Measurements from ENCODE around the gene ZNF423. TPM values are rescaled to one million over a fixed set of nuclear protein-coding genes. Genes with fewer than 3 reads are reported as not detected.

Gene ZNF423
- total RNA-seq, 1 experiment from 2014 or later = not detected

GRCh38 chr16:49452108-49452507 is 403.8 kb downstream of the ZNF423 start:
- CTCF ChIA-PET = interaction anchor here (0.6 kb wide), 1 partner anchor 1303 kb away, joined by 3 read pairs; no protein-coding TSS in a partner anchor
- Mint-ChIP-seq H3K36me3 (ENCODE audit: insufficient read depth, unreplicated experiment) (no peaks in the 10 kb centered on the region), H3K4me1 (ENCODE audit: low read depth, unreplicated experiment) (no peaks in the 10 kb centered on the region), H3K9me3 (ENCODE audit: low read depth, unreplicated experiment) (no peaks in the 10 kb centered on the region), H3K4me3 (ENCODE audit: low read depth, unreplicated experiment) (no peak overlapping the region), H3K27me3 (ENCODE audit: unreplicated experiment) (peaks cover 60% of the 10 kb centered on the region), H3K27ac (ENCODE audit: unreplicated experiment) (no peak overlapping the region)
- DNase-seq = no peak
- intact Hi-C loops (cut with micrococcal nuclease; ENCODE audit: unreplicated experiment) = no loop called here
- BruUV-seq (replicated peaks) = no TSS peak
- TF ChIP-seq, protein P1, sequence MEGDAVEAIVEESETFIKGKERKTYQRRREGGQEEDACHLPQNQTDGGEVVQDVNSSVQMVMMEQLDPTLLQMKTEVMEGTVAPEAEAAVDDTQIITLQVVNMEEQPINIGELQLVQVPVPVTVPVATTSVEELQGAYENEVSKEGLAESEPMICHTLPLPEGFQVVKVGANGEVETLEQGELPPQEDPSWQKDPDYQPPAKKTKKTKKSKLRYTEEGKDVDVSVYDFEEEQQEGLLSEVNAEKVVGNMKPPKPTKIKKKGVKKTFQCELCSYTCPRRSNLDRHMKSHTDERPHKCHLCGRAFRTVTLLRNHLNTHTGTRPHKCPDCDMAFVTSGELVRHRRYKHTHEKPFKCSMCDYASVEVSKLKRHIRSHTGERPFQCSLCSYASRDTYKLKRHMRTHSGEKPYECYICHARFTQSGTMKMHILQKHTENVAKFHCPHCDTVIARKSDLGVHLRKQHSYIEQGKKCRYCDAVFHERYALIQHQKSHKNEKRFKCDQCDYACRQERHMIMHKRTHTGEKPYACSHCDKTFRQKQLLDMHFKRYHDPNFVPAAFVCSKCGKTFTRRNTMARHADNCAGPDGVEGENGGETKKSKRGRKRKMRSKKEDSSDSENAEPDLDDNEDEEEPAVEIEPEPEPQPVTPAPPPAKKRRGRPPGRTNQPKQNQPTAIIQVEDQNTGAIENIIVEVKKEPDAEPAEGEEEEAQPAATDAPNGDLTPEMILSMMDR (IDR thresholded peaks at IDR 0.05; ENCODE audit: unreplicated experiment) = no peak

GRCh38 chr16:49446805-49447204 is 409.1 kb downstream of the ZNF423 start:
- no TSS peak for BruUV-seq (replicated peaks)
- CTCF ChIA-PET = no interaction called here
- Mint-ChIP-seq H3K27ac (ENCODE audit: unreplicated experiment) (no peak overlapping the region), H3K9me3 (ENCODE audit: low read depth, unreplicated experiment) (no peaks in the 10 kb centered on the region), H3K36me3 (ENCODE audit: insufficient read depth, unreplicated experiment) (no peaks in the 10 kb centered on the region), H3K4me3 (ENCODE audit: low read depth, unreplicated experiment) (no peak overlapping the region), H3K27me3 (ENCODE audit: unreplicated experiment) (peaks cover 79% of the 10 kb centered on the region), H3K4me1 (ENCODE audit: low read depth, unreplicated experiment) (no peaks in the 10 kb centered on the region)
- TF ChIP-seq, protein P1 (IDR thresholded peaks at IDR 0.05; ENCODE audit: unreplicated experiment) = no peak
- no peak for DNase-seq
- intact Hi-C loops (cut with micrococcal nuclease; ENCODE audit: unreplicated experiment) = no loop called here

DNA sequence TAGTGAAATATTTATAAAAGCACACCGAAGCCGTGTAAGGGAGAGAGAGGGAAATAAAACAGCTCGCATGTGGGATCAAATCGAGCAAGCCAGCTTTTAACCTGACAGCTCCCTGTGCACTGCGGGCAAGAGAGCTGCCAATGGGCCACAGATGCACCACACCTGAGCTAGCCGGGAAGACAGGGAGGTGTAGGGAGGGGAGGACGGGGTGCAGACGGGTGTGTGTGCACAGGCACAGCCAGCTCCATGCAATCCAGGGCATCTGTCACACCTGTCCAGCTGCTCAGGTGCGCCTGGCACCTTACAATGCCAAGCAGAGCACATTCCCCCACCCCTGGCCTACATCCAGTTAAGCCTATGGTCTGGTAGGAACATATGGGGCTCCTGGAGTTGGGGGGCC is 412.3 kb downstream of the ZNF423 start:
- H3K4me3 Mint-ChIP-seq (ENCODE audit: low read depth, unreplicated experiment) = no peak overlapping the region
- no peak overlapping the region for H3K27ac Mint-ChIP-seq (ENCODE audit: unreplicated experiment)
- H3K27me3 Mint-ChIP-seq (ENCODE audit: unreplicated experiment) = peaks cover 83% of the 10 kb centered on the region
- no peak for DNase-seq
- CTCF ChIA-PET = no interaction called here
- no TSS peak for BruUV-seq (replicated peaks)
- H3K4me1 Mint-ChIP-seq (ENCODE audit: low read depth, unreplicated experiment) = no peaks in the 10 kb centered on the region
- no peaks in the 10 kb centered on the region for H3K36me3 Mint-ChIP-seq (ENCODE audit: insufficient read depth, unreplicated experiment)
- TF ChIP-seq, protein P1 (IDR thresholded peaks at IDR 0.05; ENCODE audit: unreplicated experiment) = no peak
- no peaks in the 10 kb centered on the region for H3K9me3 Mint-ChIP-seq (ENCODE audit: low read depth, unreplicated experiment)
- intact Hi-C loops (cut with micrococcal nuclease; ENCODE audit: unreplicated experiment) = no loop called here

DNA sequence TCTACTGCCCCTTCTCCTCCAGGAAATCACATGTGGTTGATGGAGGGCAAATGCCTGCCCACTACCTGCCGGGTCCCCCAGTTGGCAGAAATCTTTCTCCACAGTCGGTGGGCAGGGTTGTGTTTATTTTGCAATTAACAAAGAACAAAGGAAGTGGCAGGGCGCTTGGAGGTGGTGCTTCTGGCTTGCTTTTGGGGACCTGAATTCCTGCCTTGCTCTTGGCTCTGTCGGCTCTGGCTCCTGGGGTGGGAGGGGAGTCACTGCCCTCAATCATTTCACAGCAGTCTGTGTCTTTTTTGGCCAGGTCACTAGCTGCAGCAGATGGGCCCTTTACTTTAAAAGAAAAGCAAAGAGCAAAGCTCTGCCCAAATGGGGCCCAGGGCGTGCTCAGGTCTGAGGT is 413.1 kb downstream of the ZNF423 start:
- no peaks in the 10 kb centered on the region for H3K4me1 Mint-ChIP-seq (ENCODE audit: low read depth, unreplicated experiment)
- BruUV-seq (replicated peaks) = no TSS peak

More for the DNA sequence above, 413.1 kb downstream of the ZNF423 start:
- intact Hi-C loops (cut with micrococcal nuclease; ENCODE audit: unreplicated experiment) = no loop called here
- Mint-ChIP-seq H3K36me3 (ENCODE audit: insufficient read depth, unreplicated experiment) (no peaks in the 10 kb centered on the region), H3K4me3 (ENCODE audit: low read depth, unreplicated experiment) (no peak overlapping the region), H3K9me3 (ENCODE audit: low read depth, unreplicated experiment) (no peaks in the 10 kb centered on the region), H3K27me3 (ENCODE audit: unreplicated experiment) (peaks cover 90% of the 10 kb centered on the region), H3K27ac (ENCODE audit: unreplicated experiment) (no peak overlapping the region)
- TF ChIP-seq, protein P1 (IDR thresholded peaks at IDR 0.05; ENCODE audit: unreplicated experiment) = no peak
- CTCF ChIA-PET = no interaction called here
- DNase-seq = no peak

Measured in Calu3 (cell line).